A549 treated with DMSO at 1 μM for 4 hours (cell line): ENCODE measurements around the gene PPRC1. TPM values are rescaled to one million over a fixed set of nuclear protein-coding genes. Genes with fewer than 3 reads are reported as not detected.

Source experiments
- total RNA-seq: library from RNA; stranded (reverse); fragments of 200-300 nt; extraction: Qiagen RNA extraction; gene quantifications from 5 replicates; pipeline ENCODE4 v1.2.3, GENCODE V29; 2022; ENCODE audit warnings: low read depth

Gene PPRC1
- 54.6 to 69.2 TPM (median 61.3 TPM) in 5 replicates for total RNA-seq

GRCh38 chr10:102132563-102133372 lies at the start of gene PPRC1:
Gene PPRC1, plus strand, starts transcription at chr10:102133040. Its CDS starts 29 bp downstream, at chr10:102133069.

GRCh38 chr10:102120142-102120990 lies 12.5 kb upstream of the PPRC1 start, which contains the start of gene LDB1:
Gene LDB1, minus strand, starts transcription at chr10:102120368. Its CDS starts 258 bp downstream, at chr10:102120110.

GRCh38 chr10:102151774-102152544 lies 19.1 kb downstream of the PPRC1 start, which contains the start of gene NOLC1:
Gene NOLC1, plus strand, starts transcription at chr10:102152389. Its CDS starts 22 bp downstream, at chr10:102152411.

Other genes with a start within 250 kb of the PPRC1 start
- gene ARMH3, start 76.9 kb upstream of the PPRC1 start, total RNA-seq = 11.9 to 12.7 TPM (median 12.6 TPM) in 5 replicates
- 28.9 to 36.0 TPM (median 34.4 TPM) in 5 replicates for gene HPS6, start 67.7 kb upstream of the PPRC1 start, total RNA-seq
- gene LDB1, start 12.7 kb upstream of the PPRC1 start, total RNA-seq = 32.9 to 44.4 TPM (median 40.0 TPM) in 5 replicates
- gene NOLC1, start 19.3 kb downstream of the PPRC1 start, total RNA-seq = 198 to 200 TPM (median 200 TPM) in 5 replicates
- gene ELOVL3, start 93.3 kb downstream of the PPRC1 start, total RNA-seq = 0.22 to 0.39 TPM (median 0.23 TPM) in 5 replicates
- 0.25 to 0.37 TPM (median 0.30 TPM) in 4 of 5 replicates, not detected in the other for gene PITX3, start 108.5 kb downstream of the PPRC1 start, total RNA-seq
- gene GBF1, start 112.5 kb downstream of the PPRC1 start, total RNA-seq = 20.4 to 29.7 TPM (median 27.3 TPM) in 5 replicates